HG02943 (cell line): ENCODE results near the gene SCP2.
"Not testable (repeated sequence)": the region's sequence is repeated elsewhere in the genome, so short reads cannot be mapped to it uniquely, and the experiment has no call there.

Experiments used
- ATAC-seq: cut with Tn5 transposase; IDR thresholded peaks from one replicate; pipeline ENCODE4 v1.9.1; 2021; ENCODE audit warnings: mild to moderate bottlenecking, low read depth, moderate library complexity; ENCODE audit not compliant: unreplicated experiment

Gene SCP2

GRCh38 chr1:52963101-52963500, 36.0 kb downstream of the SCP2 start:
- ATAC-seq = no peak

DNA sequence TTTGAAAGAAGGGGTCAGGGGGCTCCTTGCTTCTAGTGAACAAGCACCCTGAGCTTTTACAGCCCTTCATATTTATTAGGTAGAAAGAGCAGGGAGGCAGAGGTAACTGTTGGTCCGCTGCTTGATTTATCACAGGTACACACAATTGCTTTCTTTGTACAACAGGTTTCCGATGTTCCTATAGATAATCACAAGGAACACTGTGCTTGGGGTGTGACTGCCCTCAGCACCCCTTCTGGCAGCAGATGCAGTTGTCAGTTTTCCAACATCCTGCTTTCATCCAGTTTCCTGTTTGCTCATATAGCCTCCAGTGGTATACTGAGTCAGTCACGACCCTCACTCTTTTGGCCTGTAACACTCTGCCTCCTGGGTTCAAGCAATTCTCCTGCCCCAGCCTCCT, 40.6 kb downstream of the SCP2 start:
- no peak for ATAC-seq

GRCh38 chr1:52969234-52969633, 42.2 kb downstream of the SCP2 start:
- not testable (repeated sequence) for ATAC-seq

DNA sequence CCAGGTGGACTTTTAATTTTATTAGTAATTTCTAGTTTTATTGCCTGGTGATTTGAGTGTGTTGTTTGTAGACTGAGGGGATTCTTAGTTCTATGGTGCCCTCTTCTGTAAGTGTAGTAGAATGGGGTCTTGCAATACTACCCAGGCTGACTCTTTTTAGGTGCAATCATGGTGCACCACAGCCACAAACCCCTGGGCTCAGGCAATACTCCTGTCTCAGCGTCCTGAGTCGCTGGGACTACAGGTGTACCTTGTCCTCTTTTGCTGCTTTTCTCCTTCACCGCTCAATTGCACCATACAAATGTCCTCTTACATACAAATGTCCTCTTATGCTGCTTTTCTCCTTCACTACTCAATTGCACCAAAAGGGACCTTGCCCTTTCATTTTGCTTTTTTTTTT, 43.1 kb downstream of the SCP2 start:
- ATAC-seq = no peak

DNA sequence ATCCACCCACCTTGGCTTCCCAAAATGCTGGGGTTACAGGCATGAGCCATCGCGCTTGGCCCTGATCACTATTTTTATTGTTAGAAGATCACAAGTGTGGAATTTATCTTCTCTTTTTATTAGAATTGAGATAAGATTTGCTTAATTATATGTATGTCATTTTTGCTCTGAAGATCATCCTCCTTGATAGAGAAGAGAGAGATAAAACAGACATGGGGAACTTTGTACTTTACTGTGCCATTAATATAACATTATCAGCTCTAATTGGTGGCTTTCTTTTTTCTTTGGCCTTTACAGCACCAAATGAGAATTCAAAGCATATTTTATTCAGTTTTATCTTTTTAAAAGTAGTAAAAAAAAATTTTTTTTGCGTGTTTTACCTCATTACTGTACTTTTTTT, 46.8 kb downstream of the SCP2 start:
- ATAC-seq = no peak

- ATAC-seq = no peak
Observed at GRCh38 chr1:52976183-52977035, 49.3 kb downstream of the SCP2 start.

- ATAC-seq = no peak
Observed at GRCh38 chr1:52978045-52978444, 51.0 kb downstream of the SCP2 start.

DNA sequence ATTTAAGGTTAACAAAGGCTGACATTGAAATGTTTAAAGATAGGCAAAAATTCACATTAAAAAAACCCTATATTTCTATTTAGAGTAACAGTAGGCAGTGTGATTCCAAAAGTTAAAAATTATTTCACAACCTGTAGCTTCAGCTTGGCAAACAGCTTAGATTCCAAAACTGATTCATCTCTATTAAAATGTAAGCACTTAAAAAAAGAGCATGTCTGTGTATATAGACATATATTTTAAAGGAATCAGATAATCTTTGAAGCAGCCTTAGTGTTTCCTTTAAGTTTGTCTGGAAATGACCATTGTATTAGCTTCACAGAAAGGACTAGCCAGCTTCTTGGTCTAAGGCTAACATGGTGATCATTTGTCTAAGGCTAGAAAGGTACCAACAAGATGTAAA, 65.7 kb downstream of the SCP2 start:
- ATAC-seq = not testable (repeated sequence)

DNA sequence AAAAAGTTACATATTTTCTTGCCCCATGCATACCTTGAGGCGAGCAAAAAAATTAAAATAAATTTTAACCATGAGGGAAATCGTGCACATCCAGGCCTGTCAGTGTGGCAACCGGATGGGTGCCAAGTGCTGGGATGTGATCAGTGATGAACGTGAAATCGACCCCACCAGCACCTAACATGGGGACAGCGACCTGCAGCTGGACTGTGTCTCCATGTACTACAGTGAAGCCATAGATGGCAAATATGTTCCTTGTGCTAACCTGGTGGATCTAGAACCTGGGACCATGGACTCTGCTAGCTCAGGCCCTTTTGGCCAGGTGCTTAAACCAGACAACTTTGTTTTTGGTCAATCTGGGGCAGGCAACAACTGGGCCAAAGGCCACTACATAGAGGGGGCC, 67.6 kb downstream of the SCP2 start:
- no peak for ATAC-seq

GRCh38 chr1:52996653-52997052, 69.6 kb downstream of the SCP2 start:
- no peak for ATAC-seq

- ATAC-seq = no peak
Observed at GRCh38 chr1:53001128-53001527, 74.1 kb downstream of the SCP2 start.

DNA sequence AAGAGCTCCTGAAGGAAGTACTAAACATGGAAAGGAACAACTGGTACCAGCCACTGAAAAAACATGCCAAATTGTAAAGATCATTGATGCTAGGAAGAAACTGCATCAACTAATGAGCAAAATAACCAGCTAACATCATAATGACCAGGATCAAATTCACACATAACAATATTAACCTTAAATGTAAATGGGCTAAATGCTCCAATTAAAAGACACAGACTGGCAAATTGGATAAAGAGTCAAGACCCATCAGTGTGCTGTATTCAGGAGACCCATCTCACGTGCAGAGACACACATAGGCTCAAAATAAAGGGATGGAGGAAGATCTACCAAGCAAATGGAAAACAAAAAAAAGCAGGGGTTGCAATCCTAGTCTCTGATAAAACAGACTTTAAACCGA, 79.5 kb downstream of the SCP2 start:
- ATAC-seq = not testable (repeated sequence)

- not testable (repeated sequence) for ATAC-seq
Observed at GRCh38 chr1:53010247-53010646, 83.2 kb downstream of the SCP2 start.

- ATAC-seq = no peak
Observed at GRCh38 chr1:53011175-53011574, 84.1 kb downstream of the SCP2 start.

DNA sequence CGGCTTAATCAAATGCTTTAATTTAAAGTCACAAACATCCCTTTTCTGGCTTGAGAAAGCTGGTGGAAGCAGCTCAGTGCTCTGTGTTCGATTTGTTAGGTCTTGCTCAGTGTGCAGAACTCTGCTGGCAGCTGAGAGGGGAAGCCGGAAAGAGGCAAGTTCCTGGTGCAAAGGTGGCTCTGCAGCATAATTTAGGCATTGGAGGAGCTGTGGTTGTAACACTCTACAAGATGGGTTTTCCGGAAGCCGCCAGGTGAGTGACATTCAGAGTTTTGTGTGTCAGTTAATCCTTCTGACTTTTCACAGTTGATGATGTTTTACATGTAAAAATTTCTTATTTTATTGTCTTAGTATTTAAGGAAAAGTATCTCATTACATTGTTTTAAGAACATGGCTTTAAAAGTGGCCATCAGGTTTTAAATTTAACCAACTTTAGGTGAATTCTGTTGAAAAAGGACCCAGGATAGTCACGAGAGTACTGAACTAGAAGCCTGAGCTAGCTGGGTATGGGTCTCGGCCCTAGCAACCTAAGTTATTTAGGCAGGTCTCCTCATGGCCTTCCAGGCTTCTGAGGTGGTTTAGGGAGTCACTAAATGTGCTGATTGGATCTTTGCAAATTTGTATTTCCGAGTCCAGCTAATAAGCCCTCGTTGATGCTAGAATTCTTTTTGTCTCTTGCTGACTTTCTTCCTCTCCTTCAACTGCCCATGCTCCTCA, 87.9 kb downstream of the SCP2 start:
- ATAC-seq = peak; percentile 83

- no peak for ATAC-seq
Observed at GRCh38 chr1:53015508-53015860, 88.4 kb downstream of the SCP2 start.

DNA sequence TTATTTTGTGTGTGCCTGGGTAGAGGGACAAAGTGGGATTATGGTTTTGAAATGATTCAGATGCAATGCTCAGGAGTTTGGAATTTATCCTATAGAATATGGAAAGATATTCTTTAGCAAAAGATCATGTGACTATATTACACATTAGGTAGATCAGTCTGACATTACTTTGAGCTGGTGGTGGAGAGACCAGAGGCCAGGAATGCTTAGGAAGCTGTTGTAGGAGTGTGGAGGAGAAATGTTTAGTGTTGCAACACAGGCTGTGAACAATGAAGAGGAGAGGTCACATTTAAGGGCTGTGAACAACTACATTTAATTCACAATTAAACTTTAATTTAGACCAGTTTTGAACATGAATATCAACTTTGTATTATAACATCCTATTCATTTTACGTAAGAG, 89.6 kb downstream of the SCP2 start:
- no peak for ATAC-seq

DNA sequence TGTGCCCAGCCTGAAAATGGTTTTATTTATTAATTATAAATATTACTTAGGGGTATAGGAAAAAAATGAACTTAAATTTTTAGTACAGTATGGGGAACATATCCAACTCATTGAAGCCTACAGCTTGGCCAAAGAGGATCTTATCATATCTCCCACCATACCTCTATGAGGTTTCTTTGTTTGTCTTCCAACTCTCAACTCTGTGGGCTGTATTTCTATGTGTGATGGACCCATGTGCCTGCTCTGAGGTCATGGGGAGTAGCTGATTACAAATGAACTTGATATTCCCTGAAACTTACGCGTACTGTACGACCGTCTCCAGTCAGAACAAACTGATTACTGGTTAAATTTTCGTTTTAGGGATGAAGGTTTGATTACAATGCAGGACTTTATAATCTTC, 93.5 kb downstream of the SCP2 start:
- no peak for ATAC-seq

DNA sequence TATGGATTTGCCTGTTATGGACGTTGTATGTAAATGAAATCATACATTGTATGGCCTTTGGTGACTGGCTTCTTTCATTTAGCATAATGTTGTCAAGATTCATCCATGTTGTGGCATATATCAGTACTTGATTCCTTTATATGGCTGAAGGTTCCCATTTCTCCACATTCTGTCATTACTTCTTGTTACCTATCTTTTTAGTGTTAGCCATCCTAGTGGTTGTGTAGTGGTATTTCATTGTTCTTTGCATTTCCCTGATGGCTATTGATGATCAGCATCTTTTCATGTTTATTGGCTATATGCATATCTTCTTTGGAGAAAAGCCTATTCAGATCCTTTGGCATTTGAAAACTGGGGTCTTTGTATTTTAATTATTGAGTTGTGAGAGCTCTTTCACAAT, 95.1 kb downstream of the SCP2 start:
- no peak for ATAC-seq

DNA sequence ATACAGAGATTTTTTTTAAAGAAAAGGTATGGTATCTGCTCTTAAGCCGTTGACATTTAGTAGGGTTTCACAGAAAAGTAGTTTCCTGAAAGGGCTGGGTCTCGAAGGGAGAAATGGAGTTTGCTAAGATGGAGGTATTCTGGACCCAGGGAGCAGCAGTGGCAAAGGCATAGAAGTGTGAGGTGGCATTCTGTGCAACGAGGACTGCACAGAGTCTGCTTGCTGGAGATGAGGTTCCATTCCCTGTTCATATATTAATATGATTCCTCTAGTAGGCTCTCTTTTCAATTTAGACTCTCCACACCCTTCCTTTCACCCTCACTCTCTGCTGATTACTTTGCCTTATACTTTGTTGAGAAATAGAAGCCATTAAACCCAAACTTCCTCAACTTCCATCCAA, 96.5 kb downstream of the SCP2 start:
- ATAC-seq = no peak

GRCh38 chr1:53024117-53024516, 97.0 kb downstream of the SCP2 start:
- ATAC-seq = no peak
